ENCODE measurements around the gene TMBIM6. TPM values are rescaled to one million over a fixed set of nuclear protein-coding genes. Genes with fewer than 3 reads are reported as not detected.

Gene TMBIM6
- total RNA-seq, 1 donor from 2014 or later: 452 TPM

GRCh38 chr12:49693931-49694444 is 47.4 kb upstream of the TMBIM6 start:
- no peak overlapping the region for H3K4me3 Mint-ChIP-seq (ENCODE audit: unreplicated experiment)

GRCh38 chr12:49696723-49697122 is 44.6 kb upstream of the TMBIM6 start:
- H3K9me3 Mint-ChIP-seq (ENCODE audit: unreplicated experiment): peaks cover 1% of the 10 kb centered on the region
- peak overlapping the region; percentile 41 for H3K27ac Mint-ChIP-seq (ENCODE audit: unreplicated experiment)
- H3K9me3 ChIP-seq (ENCODE audit: insufficient read depth, low read depth, low read length): no peaks in the 10 kb centered on the region
- no peaks in the 10 kb centered on the region for H3K36me3 ChIP-seq (ENCODE audit: insufficient read depth, low read length)
- no peak overlapping the region for H2AFZ ChIP-seq (ENCODE audit: low read depth, low read length)
- DNase-seq (ENCODE audit: low read depth) (no peak), FAIRE-seq (no peak)
- H3K4me3 ChIP-seq (ENCODE audit: insufficient read depth, low read depth, low read length): no peak overlapping the region
- H3K36me3 Mint-ChIP-seq (ENCODE audit: low read depth, unreplicated experiment): peaks cover 6% of the 10 kb centered on the region
- no peaks in the 10 kb centered on the region for H3K27me3 ChIP-seq (ENCODE audit: insufficient read depth, low read length)
- H4K20me1 ChIP-seq (ENCODE audit: insufficient read depth, low read length): peaks cover 55% of the 10 kb centered on the region
- H3K4me1 Mint-ChIP-seq (ENCODE audit: low read depth, unreplicated experiment): peaks cover 36% of the 10 kb centered on the region
- H3K79me2 ChIP-seq (ENCODE audit: insufficient read depth, low read length): peaks cover 90% of the 10 kb centered on the region
- no peak overlapping the region for H3K27ac ChIP-seq (ENCODE audit: low read depth, low read length)
- H3K27me3 Mint-ChIP-seq (ENCODE audit: low read depth, unreplicated experiment): no peaks in the 10 kb centered on the region
- no peak overlapping the region for H3K9ac ChIP-seq (ENCODE audit: low read length)
- TF ChIP-seq CTCF (IDR thresholded peaks at IDR 0.05; ENCODE audit: insufficient read depth, low read depth, low read length) (no peak), EZH2 (IDR thresholded peaks at IDR 0.05; ENCODE audit: insufficient read depth, low read length) (no peak)
- H3K4me2 ChIP-seq (ENCODE audit: low read length): no peak overlapping the region
- no peak overlapping the region for H3K4me3 Mint-ChIP-seq (ENCODE audit: unreplicated experiment)
- H3K4me1 ChIP-seq (ENCODE audit: insufficient read depth, low read length): peaks cover 22% of the 10 kb centered on the region

More at GRCh38 chr12:49693931-49694444, 47.4 kb upstream of the TMBIM6 start:
- Histone ChIP-seq H4K20me1 (ENCODE audit: insufficient read depth, low read length) (peaks cover 76% of the 10 kb centered on the region), H3K4me1 (ENCODE audit: insufficient read depth, low read length) (peaks cover 11% of the 10 kb centered on the region), H3K4me2 (ENCODE audit: low read length) (peak overlapping the region; percentile 42), H3K9ac (ENCODE audit: low read length) (no peak overlapping the region), H3K36me3 (ENCODE audit: insufficient read depth, low read length) (no peaks in the 10 kb centered on the region), H3K4me3 (ENCODE audit: insufficient read depth, low read depth, low read length) (no peak overlapping the region), H3K27me3 (ENCODE audit: insufficient read depth, low read length) (no peaks in the 10 kb centered on the region), H2AFZ (ENCODE audit: low read depth, low read length) (no peak overlapping the region), H3K27ac (ENCODE audit: low read depth, low read length) (no peak overlapping the region), H3K9me3 (ENCODE audit: insufficient read depth, low read depth, low read length) (no peaks in the 10 kb centered on the region), H3K79me2 (ENCODE audit: insufficient read depth, low read length) (peaks cover 92% of the 10 kb centered on the region)
- FAIRE-seq (no peak), DNase-seq (ENCODE audit: low read depth) (no peak)
- no peaks in the 10 kb centered on the region for H3K27me3 Mint-ChIP-seq (ENCODE audit: low read depth, unreplicated experiment)
- H3K27ac Mint-ChIP-seq (ENCODE audit: unreplicated experiment): peak overlapping the region; percentile 47
- H3K36me3 Mint-ChIP-seq (ENCODE audit: low read depth, unreplicated experiment): peaks cover 4% of the 10 kb centered on the region
- TF ChIP-seq EZH2 (IDR thresholded peaks at IDR 0.05; ENCODE audit: insufficient read depth, low read length): no peak
- TF ChIP-seq CTCF (IDR thresholded peaks at IDR 0.05; ENCODE audit: insufficient read depth, low read depth, low read length): no peak
- no peaks in the 10 kb centered on the region for H3K9me3 Mint-ChIP-seq (ENCODE audit: unreplicated experiment)
- peaks cover 32% of the 10 kb centered on the region for H3K4me1 Mint-ChIP-seq (ENCODE audit: low read depth, unreplicated experiment)

- H3K4me3 ChIP-seq (ENCODE audit: insufficient read depth, low read depth, low read length): no peak overlapping the region
- TF ChIP-seq EZH2 (IDR thresholded peaks at IDR 0.05; ENCODE audit: insufficient read depth, low read length): no peak
- TF ChIP-seq CTCF (IDR thresholded peaks at IDR 0.05; ENCODE audit: insufficient read depth, low read depth, low read length): no peak
- H4K20me1 ChIP-seq (ENCODE audit: insufficient read depth, low read length): peaks cover 55% of the 10 kb centered on the region
- H3K4me3 Mint-ChIP-seq (ENCODE audit: unreplicated experiment): no peak overlapping the region
- peaks cover 5% of the 10 kb centered on the region for H3K36me3 Mint-ChIP-seq (ENCODE audit: low read depth, unreplicated experiment)
- no peaks in the 10 kb centered on the region for H3K27me3 Mint-ChIP-seq (ENCODE audit: low read depth, unreplicated experiment)
- H3K4me1 ChIP-seq (ENCODE audit: insufficient read depth, low read length): peaks cover 32% of the 10 kb centered on the region
- peak overlapping the region; percentile 75 for H3K27ac Mint-ChIP-seq (ENCODE audit: unreplicated experiment)
- H3K9me3 ChIP-seq (ENCODE audit: insufficient read depth, low read depth, low read length): no peaks in the 10 kb centered on the region
- H3K27ac ChIP-seq (ENCODE audit: low read depth, low read length): no peak overlapping the region
- H3K9ac ChIP-seq (ENCODE audit: low read length): no peak overlapping the region
- H3K4me1 Mint-ChIP-seq (ENCODE audit: low read depth, unreplicated experiment): peaks cover 45% of the 10 kb centered on the region
- no peaks in the 10 kb centered on the region for H3K36me3 ChIP-seq (ENCODE audit: insufficient read depth, low read length)
- H3K9me3 Mint-ChIP-seq (ENCODE audit: unreplicated experiment): peaks cover 1% of the 10 kb centered on the region
- no peak overlapping the region for H2AFZ ChIP-seq (ENCODE audit: low read depth, low read length)
- FAIRE-seq (no peak), DNase-seq (ENCODE audit: low read depth) (no peak)
- H3K4me2 ChIP-seq (ENCODE audit: low read length): peak overlapping the region; percentile 87
- H3K27me3 ChIP-seq (ENCODE audit: insufficient read depth, low read length): no peaks in the 10 kb centered on the region
- H3K79me2 ChIP-seq (ENCODE audit: insufficient read depth, low read length): peaks cover 90% of the 10 kb centered on the region
Observed at GRCh38 chr12:49697808-49698207, 43.5 kb upstream of the TMBIM6 start.
